HepG2 (cell line): ENCODE results near the gene C7orf57. TPM values are rescaled to one million over a fixed set of nuclear protein-coding genes. Genes with fewer than 3 reads are reported as not detected.

Source experiments
- ATAC-seq: fragments of 200-7000 bp; cut with Tn5 transposase; 3 replicates; pipeline ENCODE4 v1.9.1; 2020; ENCODE audit warnings: mild to moderate bottlenecking, moderate library complexity
- BruUV-seq: library from RNA; stranded (reverse); fragments of 400-500 nt; replicated peaks from 2 replicates; lab custom pipeline; 2021; lab: Mats Ljungman, UMichigan
- CTCF ChIA-PET: fragments of 300-600 bp; formaldehyde crosslinking; extraction: SDS; loops from one replicate; lab custom pipeline; 2021; ENCODE audit warnings: low total read pairs, inconsistent platforms, low intra/inter-chr PET ratio; lab: Yijun Ruan, JAX
- POLR2A ChIA-PET: fragments of 350-600 bp; sonication (Branson Sonifier 250); formaldehyde crosslinking; loops from one replicate; lab custom pipeline; 2020; ENCODE audit warnings: antibody characterized with exemption, inconsistent platforms; lab: Yijun Ruan, JAX
- DNase-seq: peaks from one replicate; pipeline ENCODE4 v3.0.0-alpha.2; 2015; ENCODE audit warnings: low spot score
- FAIRE-seq: peaks from 3 replicates; lab custom pipeline; 2011; peaks lifted over from hg19 to GRCh38; lab: Jason Lieb, UNC
- H2AFZ ChIP-seq: one replicate; pipeline ENCODE4 v1.6.1; 2011; ENCODE audit warnings: low read length, inconsistent platforms
- H3K27ac ChIP-seq: fragments of 300-600 bp; 3 replicates; pipeline ENCODE4 v1.8.0; 2011; ENCODE audit warnings: mixed run types, mild to moderate bottlenecking, mixed read lengths, low read length, inconsistent platforms; ENCODE audit not compliant: insufficient read depth; ENCODE audit errors: extremely low read length
- H3K27me3 ChIP-seq, 2 experiments: fragments of 200-600 bp in 1 of 2; 2 replicates in 1 of 2; 3 replicates in 1 of 2; pipeline versions ENCODE4 v1.6.0 to v1.8.0; 2011; ENCODE audit warnings: low read length in 2 of 2, mild to moderate bottlenecking in 2 of 2, moderate library complexity in 2 of 2, inconsistent platforms in 1 of 2; ENCODE audit not compliant: insufficient read depth in 2 of 2, control insufficient read depth in 1 of 2
- H3K36me3 ChIP-seq, 2 experiments: fragments of 200-600 bp in 1 of 2; replicated peaks in 1 of 2; 2 replicates in 1 of 2; 3 replicates in 1 of 2; pipeline versions ENCODE4 v1.5.1 to v1.8.0; 2011; ENCODE audit warnings: low read length in 2 of 2, inconsistent platforms in 1 of 2; ENCODE audit not compliant: insufficient read depth in 2 of 2, control insufficient read depth in 1 of 2
- H3K4me1 ChIP-seq: 2 replicates; pipeline ENCODE4 v1.5.1; 2012; ENCODE audit warnings: low read length, inconsistent platforms; ENCODE audit not compliant: insufficient read depth
- H3K4me2 ChIP-seq: 2 replicates; pipeline ENCODE4 v1.6.0; 2011; ENCODE audit warnings: low read depth, low read length, inconsistent platforms
- H3K4me3 ChIP-seq, 3 experiments: fragments of 200-600 bp in 1 of 3; sonication (generic), shearing (Covaris generic) in 1 of 3; replicated peaks in 1 of 3; 2 replicates each; pipeline ENCODE4 v1.5.1; 2011 to 2016; ENCODE audit warnings: low read length in 3 of 3, inconsistent platforms in 2 of 3, low read depth in 2 of 3, mild to moderate bottlenecking in 2 of 3, control low read depth in 1 of 3, mixed read lengths in 1 of 3; ENCODE audit not compliant: insufficient read depth in 1 of 3
- H3K79me2 ChIP-seq: one replicate; pipeline ENCODE4 v1.6.1; 2011; ENCODE audit warnings: low read length, inconsistent platforms; ENCODE audit not compliant: insufficient read depth
- H3K9ac ChIP-seq: 2 replicates; pipeline ENCODE4 v1.6.0; 2011; ENCODE audit warnings: mild to moderate bottlenecking, low read depth, low read length, inconsistent platforms; ENCODE audit not compliant: insufficient read depth
- H3K9me3 ChIP-seq: 2 replicates; pipeline ENCODE4 v1.5.1; 2012; ENCODE audit warnings: mild to moderate bottlenecking, low read length
- H4K20me1 ChIP-seq: 2 replicates; pipeline ENCODE4 v1.6.0; 2011; ENCODE audit warnings: inconsistent platforms, mild to moderate bottlenecking, low read length, moderate library complexity; ENCODE audit not compliant: insufficient read depth
- DNMT3B ChIP-seq: conservative IDR thresholded peaks from 2 replicates; pipeline ENCODE4 v1.6.1; 2016; ENCODE audit warnings: missing biosample characterization, control low read depth
- FOXK2 ChIP-seq: fragments of 450-650 bp; IDR thresholded peaks from 2 replicates; pipeline ENCODE4 v1.6.1; 2016
- HMGA1 ChIP-seq: sonication (generic); formaldehyde crosslinking; conservative IDR thresholded peaks from 2 replicates; pipeline ENCODE4 v1.4.0; 2020; ENCODE audit warnings: missing genetic modification reagents
- HNRNPH1 ChIP-seq: fragments of 200-400 bp; formaldehyde crosslinking; optimal IDR thresholded peaks from 2 replicates; pipeline ENCODE3; 2017; ENCODE audit warnings: mild to moderate bottlenecking, low read depth, low read length
- KDM4B ChIP-seq: sonication (generic); formaldehyde crosslinking; IDR thresholded peaks from 2 replicates; pipeline ENCODE4 v1.4.0; 2020; ENCODE audit warnings: missing genetic modification reagents
- MIER3 ChIP-seq: IDR thresholded peaks from 2 replicates; pipeline ENCODE4 v1.6.1; 2016; ENCODE audit warnings: missing compliant biosample characterization, borderline replicate concordance
- POLR2A ChIP-seq, 2 experiments: IDR thresholded peaks; 2 replicates each; pipeline ENCODE4 v1.6.1; 2011; ENCODE audit warnings: low read depth in 2 of 2, low read length in 2 of 2, mild to moderate bottlenecking in 1 of 2, moderate library complexity in 1 of 2; ENCODE audit not compliant: insufficient read depth in 1 of 2
- RCOR2 ChIP-seq: IDR thresholded peaks from 2 replicates; pipeline ENCODE4 v1.6.1; 2016; ENCODE audit warnings: missing biosample characterization, missing genetic modification reagents
- WIZ ChIP-seq: sonication (generic); formaldehyde crosslinking; IDR thresholded peaks from 2 replicates; pipeline ENCODE4 v1.5.1; 2020; ENCODE audit warnings: mild to moderate bottlenecking, missing genetic modification reagents
- WGBS: methylation state at CpG from one replicate; pipeline ENCODE4 v1.1.6; 2017; ENCODE audit warnings: low lambda C conversion rate; 5-methylcytosine and 5-hydroxymethylcytosine counted together
- in situ Hi-C: cut with HindIII; loops from 2 replicates; pipeline ENCODE4 v1.10.0; 2017; ENCODE audit warnings: low pct_unique_long_range_greater_than_20kb; ENCODE audit not compliant: extremely low pct_ligation_motif_present
- intact Hi-C: fragments of 100-400 bp; cut with micrococcal nuclease; formaldehyde crosslinking; loops from one replicate; pipeline ENCODE4 v1.10.0; 2022; ENCODE audit not compliant: unreplicated experiment
- polyA plus RNA-seq, 8 experiments: library from polyadenylated mRNA; depleted of rRNA in 3 of 8; stranded (reverse) in 7 of 8; unstranded in 1 of 8; fragments of >200 nt; fragmentation: Illumina TruSeq in 4 of 8; extraction: Trizol in 4 of 8; gene quantifications; 2 replicates each; pipeline versions ENCODE4 v1.2.1 to v1.2.3, GENCODE V29; 2011 to 2016; ENCODE audit warnings: low read depth in 4 of 8, missing spikeins in 1 of 8, mixed read lengths in 1 of 8; ENCODE audit not compliant: insufficient read depth in 1 of 8
- total RNA-seq, 5 experiments: library from RNA; depleted of rRNA; stranded (reverse); fragments of >200 nt; fragmentation: Illumina TruSeq; extraction: Trizol; gene quantifications; 2 replicates each; pipeline ENCODE4 v1.2.3, GENCODE V29; 2016; ENCODE audit warnings: low read depth in 1 of 5
- TF ChIP-seq, protein P1 (sequence below), 2 experiments: sonication (generic) in 1 of 2; formaldehyde crosslinking in 1 of 2; IDR thresholded peaks; 2 replicates each; pipeline versions ENCODE4 v1.6.1 to v1.9.0; 2014 to 2022; ENCODE audit warnings: antibody characterized with exemption in 1 of 2, borderline replicate concordance in 1 of 2, inconsistent platforms in 1 of 2, low read depth in 1 of 2, missing genetic modification reagents in 1 of 2

C7orf57 gene
- total and polyA plus RNA-seq, 2 of the 13 experiments (the other 11 are each of a cell fraction or from before 2014, with no cell fraction given): not detected

DNA sequence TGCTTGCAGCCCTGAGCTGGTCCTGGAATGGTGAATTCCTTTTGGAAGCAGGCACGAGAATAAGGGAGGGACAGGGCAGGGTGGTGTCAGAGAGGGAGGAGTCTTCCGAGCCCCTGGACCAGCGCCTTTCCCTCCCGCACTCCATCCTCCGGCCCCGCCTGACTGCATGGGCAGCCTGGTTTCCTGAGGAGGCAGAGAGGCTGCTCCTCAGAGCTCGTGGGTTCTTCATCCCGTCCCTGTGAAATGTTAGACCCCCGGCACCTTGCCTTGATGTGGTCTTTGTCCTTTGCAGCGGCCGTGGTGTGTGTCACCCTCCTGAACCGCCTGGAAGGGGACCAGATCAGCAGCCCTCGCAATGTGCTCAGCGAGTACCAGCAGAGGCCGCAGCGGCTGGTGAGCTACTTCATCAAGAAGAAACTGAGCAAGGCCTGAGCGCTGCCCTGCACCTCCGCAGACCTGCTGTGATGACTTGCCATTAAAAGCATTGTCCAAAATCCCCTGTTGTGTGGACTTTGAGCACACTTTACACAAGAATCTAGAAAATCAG, 72.7 kb downstream of the C7orf57 start:
- POLR2A ChIA-PET: no interaction called here
- no TSS peak for BruUV-seq

DNA sequence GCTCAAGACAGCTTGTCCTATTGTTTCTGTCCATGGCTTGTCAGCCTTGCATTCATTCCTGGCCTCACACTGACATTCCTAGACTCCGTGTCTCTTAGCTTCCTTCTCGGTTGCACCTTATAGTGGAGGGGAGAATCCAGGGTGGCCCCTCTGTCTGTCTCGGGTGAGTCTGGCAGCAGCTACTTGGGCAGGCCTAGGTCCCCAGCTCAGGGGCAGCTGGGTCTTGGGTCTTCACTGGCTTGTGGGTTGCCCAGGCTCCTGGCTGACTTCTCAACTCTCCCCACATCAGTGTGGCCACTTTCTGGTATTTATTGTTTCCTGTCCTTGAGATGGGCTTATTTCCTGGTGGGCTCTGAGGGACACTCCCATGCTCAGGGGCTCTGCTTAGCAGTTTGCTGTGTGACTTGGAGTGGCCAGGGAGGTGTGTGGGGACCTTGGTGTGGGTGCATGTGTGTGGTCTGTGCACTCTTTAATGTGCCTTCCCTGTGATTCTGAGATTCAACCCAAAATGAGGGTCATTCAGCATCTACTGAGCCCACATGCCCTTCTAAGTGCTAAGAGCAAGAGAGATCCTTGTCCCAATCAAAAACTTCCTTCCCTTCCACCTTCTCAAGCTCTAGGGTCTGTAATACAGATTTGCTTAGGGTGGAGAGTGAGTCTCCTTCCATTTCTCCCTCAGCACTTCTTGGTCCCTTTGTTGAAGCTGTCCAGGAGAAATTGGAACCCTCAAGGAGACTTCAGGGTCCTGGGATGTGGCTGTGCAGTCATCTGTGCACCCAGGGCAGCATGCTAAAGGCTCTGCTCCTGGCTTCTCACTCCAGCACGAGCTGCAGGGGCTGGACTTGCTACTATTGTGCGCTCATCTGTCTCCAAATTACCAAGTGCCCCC, 73.9 kb downstream of the C7orf57 start:
- Histone ChIP-seq H3K9ac (no peak overlapping the region), H4K20me1 (no peaks in the 10 kb centered on the region), H3K4me1 (peaks cover 20% of the 10 kb centered on the region), H3K79me2 (no peaks in the 10 kb centered on the region), H3K27ac (no peak overlapping the region), H3K4me2 (no peak overlapping the region), H2AFZ (no peak overlapping the region), H3K4me3 (no peak overlapping the region), H3K36me3 (peaks cover 9 to 19% of the 10 kb centered on the region in 2 experiments; a peak in 3 of 5 replicates), H3K27me3 (no peaks in the 10 kb centered on the region), H3K9me3 (no peaks in the 10 kb centered on the region)
- DNase-seq (no peak), FAIRE-seq (no peak), ATAC-seq (no peak; the same call in 2 of the 3 replicates)
- ChIA-PET CTCF (interaction anchor here (1.3 to 2.0 kb wide), 4 partner anchors 45 to 164 kb away, joined by 7 to 24 read pairs (median 20); no protein-coding TSS in a partner anchor), POLR2A (interaction anchor here (1.0 to 2.0 kb wide), 4 partner anchors 20 to 164 kb away, joined by 4 to 7 read pairs (median 6); partner anchors contain the start of gene UPP1)
- intact Hi-C loops: no loop called here
- no TSS peak for BruUV-seq
- 92% methylated on average over 4 of the region's 5 CpGs for WGBS
- in situ Hi-C loops: loop anchor here (25.0 kb wide), 1 partner anchor 847 kb away; no protein-coding TSS in a partner anchor
- TF ChIP-seq RCOR2 (no peak), POLR2A (IDR thresholded peaks at IDR 0.05; ENCODE audit: insufficient read depth in 1 of 2, low read depth in 2 of 2, low read length in 2 of 2) (no peak), KDM4B (CRISPR knock-in tag) (no peak), DNMT3B (CRISPR knock-in tag) (no peak), FOXK2 (no peak), HNRNPH1 (no peak), HMGA1 (CRISPR knock-in tag) (no peak), MIER3 (CRISPR knock-in tag) (no peak)
- TF ChIP-seq, protein P1, sequence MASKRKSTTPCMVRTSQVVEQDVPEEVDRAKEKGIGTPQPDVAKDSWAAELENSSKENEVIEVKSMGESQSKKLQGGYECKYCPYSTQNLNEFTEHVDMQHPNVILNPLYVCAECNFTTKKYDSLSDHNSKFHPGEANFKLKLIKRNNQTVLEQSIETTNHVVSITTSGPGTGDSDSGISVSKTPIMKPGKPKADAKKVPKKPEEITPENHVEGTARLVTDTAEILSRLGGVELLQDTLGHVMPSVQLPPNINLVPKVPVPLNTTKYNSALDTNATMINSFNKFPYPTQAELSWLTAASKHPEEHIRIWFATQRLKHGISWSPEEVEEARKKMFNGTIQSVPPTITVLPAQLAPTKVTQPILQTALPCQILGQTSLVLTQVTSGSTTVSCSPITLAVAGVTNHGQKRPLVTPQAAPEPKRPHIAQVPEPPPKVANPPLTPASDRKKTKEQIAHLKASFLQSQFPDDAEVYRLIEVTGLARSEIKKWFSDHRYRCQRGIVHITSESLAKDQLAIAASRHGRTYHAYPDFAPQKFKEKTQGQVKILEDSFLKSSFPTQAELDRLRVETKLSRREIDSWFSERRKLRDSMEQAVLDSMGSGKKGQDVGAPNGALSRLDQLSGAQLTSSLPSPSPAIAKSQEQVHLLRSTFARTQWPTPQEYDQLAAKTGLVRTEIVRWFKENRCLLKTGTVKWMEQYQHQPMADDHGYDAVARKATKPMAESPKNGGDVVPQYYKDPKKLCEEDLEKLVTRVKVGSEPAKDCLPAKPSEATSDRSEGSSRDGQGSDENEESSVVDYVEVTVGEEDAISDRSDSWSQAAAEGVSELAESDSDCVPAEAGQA (IDR thresholded peaks at IDR 0.05; ENCODE audit: low read depth): no peak
- TF ChIP-seq, protein P1 (CRISPR knock-in tag; IDR thresholded peaks at IDR 0.05; ENCODE audit: borderline replicate concordance): no peak

More for the DNA sequence above, 72.7 kb downstream of the C7orf57 start:
- H3K36me3 ChIP-seq: peaks cover 13 to 20% of the 10 kb centered on the region in 2 experiments; a peak in 3 of 5 replicates
- no peaks in the 10 kb centered on the region for H4K20me1 ChIP-seq
- no peaks in the 10 kb centered on the region for H3K79me2 ChIP-seq
- no peak overlapping the region for H3K4me2 ChIP-seq
- ATAC-seq: no peak
- H3K4me3 ChIP-seq: no peak overlapping the region
- no peaks in the 10 kb centered on the region for H3K27me3 ChIP-seq
- in situ Hi-C loops: loop anchor here (25.0 kb wide), 1 partner anchor 846 kb away; no protein-coding TSS in a partner anchor
- no peak overlapping the region for H3K9ac ChIP-seq
- H3K9me3 ChIP-seq: no peaks in the 10 kb centered on the region
- no peak for DNase-seq
- H2AFZ ChIP-seq: no peak overlapping the region
- TF ChIP-seq WIZ (CRISPR knock-in tag): no peak
- intact Hi-C loops: no loop called here
- CTCF ChIA-PET: no interaction called here
- WGBS: 99% methylated on average over 11 of the region's 18 CpGs
- H3K27ac ChIP-seq: no peak overlapping the region
- H3K4me1 ChIP-seq: peaks cover 14% of the 10 kb centered on the region
- no peak for FAIRE-seq
